Dedifferentiated amniotic fluid mesenchymal stem cell (primary cell): ENCODE results near the gene RNF223.

Source experiments
- DNase-seq: peaks from one replicate; pipeline ENCODE4 v3.0.0-alpha.2; 2016; ENCODE audit errors: extremely low spot score

Gene RNF223

GRCh38 chr1:1046243-1046642, 27.9 kb downstream of the RNF223 start:
- DNase-seq, result no peak

GRCh38 chr1:1045129-1045528, 29.0 kb downstream of the RNF223 start:
- DNase-seq, result no peak

GRCh38 chr1:1044455-1045078, 29.5 kb downstream of the RNF223 start:
- no peak for DNase-seq

GRCh38 chr1:1043921-1044320, 30.2 kb downstream of the RNF223 start:
- DNase-seq, result no peak

- DNase-seq, result no peak
Measured at GRCh38 chr1:1043411-1043810, 30.7 kb downstream of the RNF223 start.

GRCh38 chr1:1042835-1043234, 31.3 kb downstream of the RNF223 start:
- DNase-seq, result no peak

GRCh38 chr1:1041873-1042272, 32.2 kb downstream of the RNF223 start:
- no peak for DNase-seq

- no peak for DNase-seq
Measured at GRCh38 chr1:1041092-1041523, 33.0 kb downstream of the RNF223 start.

GRCh38 chr1:1040004-1040991, 33.8 kb downstream of the RNF223 start:
- peak; percentile 44 for DNase-seq

GRCh38 chr1:1039145-1039910, 34.8 kb downstream of the RNF223 start:
- DNase-seq, result no peak

GRCh38 chr1:1038694-1039093, 35.4 kb downstream of the RNF223 start:
- no peak for DNase-seq

- no peak for DNase-seq
Measured at GRCh38 chr1:1037366-1038327, 36.5 kb downstream of the RNF223 start.

- DNase-seq, result no peak
Measured at GRCh38 chr1:1035291-1035943, 38.7 kb downstream of the RNF223 start.

- no peak for DNase-seq
Measured at GRCh38 chr1:1034439-1034781, 39.7 kb downstream of the RNF223 start.

- no peak for DNase-seq
Measured at GRCh38 chr1:1033731-1034438, 40.2 kb downstream of the RNF223 start.

GRCh38 chr1:1033009-1033587, 41.0 kb downstream of the RNF223 start:
- peak; percentile 43 for DNase-seq

GRCh38 chr1:1032424-1032823, 41.7 kb downstream of the RNF223 start:
- no peak for DNase-seq

- no peak for DNase-seq
Measured at GRCh38 chr1:1031659-1032235, 42.4 kb downstream of the RNF223 start.
